Endothelial cell of umbilical vein (primary cell): ENCODE measurements around the gene ARHGAP27.
"Not testable (repeated sequence)": the region's sequence is repeated elsewhere in the genome, so short reads cannot be mapped to it uniquely, and the experiment has no call there.

Experiments
- CTCF ChIP-seq, 2 donors: IDR thresholded peaks; 1 replicate in 1 of 2; 2 replicates in 1 of 2; pipeline ENCODE4 v1.5.1; 2011; ENCODE audit warnings: low read length in 2 of 2, mild to moderate bottlenecking in 2 of 2, moderate library complexity in 2 of 2, control low read depth in 1 of 2, inconsistent platforms in 1 of 2, low read depth in 1 of 2; ENCODE audit not compliant: insufficient read depth in 1 of 2; ENCODE audit errors: extremely low read depth in 1 of 2
- EZH2 ChIP-seq: IDR thresholded peaks from 2 replicates; pipeline ENCODE4 v1.6.1; 2012; ENCODE audit warnings: borderline replicate concordance, low read depth, mild to moderate bottlenecking, moderate library complexity, low read length, inconsistent platforms; ENCODE audit not compliant: severe bottlenecking
- FOS ChIP-seq: IDR thresholded peaks from 2 replicates; pipeline ENCODE4 v1.6.1; 2011; ENCODE audit warnings: mild to moderate bottlenecking, low read length, moderate library complexity, borderline replicate concordance; ENCODE audit not compliant: insufficient read depth
- GATA2 ChIP-seq: IDR thresholded peaks from 2 replicates; pipeline ENCODE4 v1.7.0; 2011; ENCODE audit warnings: low read depth, mild to moderate bottlenecking, moderate library complexity, mixed read lengths, low read length; ENCODE audit not compliant: insufficient read length, insufficient read depth
- MAX ChIP-seq: IDR thresholded peaks from 2 replicates; pipeline ENCODE4 v1.6.1; 2011; ENCODE audit not compliant: insufficient read depth, insufficient read length
- POLR2A ChIP-seq: IDR thresholded peaks from 2 replicates; pipeline ENCODE4 v1.6.1; 2012; ENCODE audit warnings: low read depth, mild to moderate bottlenecking, control low read depth, low read length
- POLR2AphosphoS5 ChIP-seq: IDR thresholded peaks from 2 replicates; pipeline ENCODE4 v1.6.1; 2012; ENCODE audit warnings: low read depth, mild to moderate bottlenecking, control low read depth, low read length, moderate library complexity; ENCODE audit not compliant: insufficient read depth

DNA sequence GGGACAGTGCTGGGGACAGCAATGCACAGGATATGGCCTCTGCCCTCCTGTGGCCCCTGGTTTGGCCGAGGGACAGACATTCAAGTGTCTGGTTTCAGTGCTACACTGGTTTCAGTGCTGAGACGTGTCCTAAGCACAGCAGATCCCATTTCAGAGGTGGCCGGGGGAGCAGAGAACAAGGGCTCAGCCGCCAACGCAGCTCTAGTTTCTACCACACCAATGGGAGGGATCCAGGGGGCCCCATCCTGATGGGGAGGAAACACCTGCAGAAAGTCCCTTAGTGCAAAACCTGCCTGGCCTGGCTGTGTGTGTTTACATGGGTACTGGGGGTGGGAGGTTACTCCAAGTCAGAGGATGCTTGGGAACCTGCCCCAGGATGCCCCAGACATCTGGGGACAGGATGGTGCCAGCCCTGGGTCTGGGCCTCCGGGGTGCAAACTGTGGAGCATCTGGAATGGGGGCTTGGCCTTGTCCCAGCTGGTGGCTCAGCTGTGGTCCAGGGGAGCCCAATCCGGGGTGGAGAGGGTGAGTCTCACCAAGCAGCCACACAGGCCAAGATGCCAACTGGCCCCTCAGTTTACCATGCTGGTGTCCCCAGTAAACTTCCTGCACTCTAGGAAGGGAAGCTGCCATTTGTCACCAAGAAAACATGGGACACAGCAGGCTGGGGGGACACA is 8.3 kb upstream of the ARHGAP27 start:
- not testable (repeated sequence) for TF ChIP-seq POLR2AphosphoS5; EZH2; CTCF (IDR thresholded peaks at IDR 0.05; ENCODE audit: extremely low read depth in 1 of 2, insufficient read depth in 1 of 2, low read depth in 1 of 2, low read length in 2 of 2); GATA2; FOS; MAX; POLR2A
